ENCODE measurements around the gene SLX4IP. TPM values are rescaled to one million over a fixed set of nuclear protein-coding genes. Genes with fewer than 3 reads are reported as not detected.
A peak's percentile ranks its signal among the peaks of the same experiment; 100 is the strongest.

Gene SLX4IP
- total and polyA plus RNA-seq, 2 of the 13 experiments (the other 11 are each of a cell fraction or from before 2014, with no cell fraction given): 3.6 to 7.3 TPM

DNA sequence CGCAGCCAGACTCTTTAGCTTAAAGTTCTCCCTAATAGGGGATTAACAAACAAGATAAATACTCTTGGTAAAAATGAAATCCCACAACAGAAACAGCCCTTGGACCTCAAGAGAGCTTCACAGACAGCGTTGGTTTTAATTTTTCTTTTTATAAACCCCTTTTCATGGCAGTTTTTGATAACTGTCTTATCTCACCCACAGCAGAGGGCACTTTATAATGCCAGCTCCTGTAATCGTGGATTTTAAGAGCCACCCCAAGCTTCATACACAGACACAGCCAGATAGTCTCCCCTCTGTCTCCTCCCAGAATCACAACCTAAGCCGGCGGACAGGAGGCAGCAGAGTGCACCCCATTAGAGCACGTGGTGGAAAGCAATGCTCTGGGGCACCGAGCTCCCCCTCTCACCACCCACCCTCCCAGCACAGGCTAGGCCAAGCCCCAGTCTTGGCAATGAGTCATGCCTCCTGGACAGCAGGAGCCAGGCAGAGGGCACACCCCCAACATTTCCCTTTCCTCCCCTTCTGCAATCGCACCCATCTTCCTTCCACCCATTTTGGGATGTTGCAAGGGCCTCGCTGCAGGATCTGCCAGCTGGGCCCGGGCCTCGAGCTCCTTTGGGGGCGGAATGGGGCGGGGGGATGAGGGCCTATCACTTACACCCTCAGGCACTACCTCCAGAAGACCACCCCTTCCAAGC lies 236.3 kb downstream of the SLX4IP start (continued):
- TF ChIP-seq E2F1 (CRISPR knock-in tag; IDR thresholded peaks at IDR 0.05): no peak
- TF ChIP-seq RBFOX2 (IDR thresholded peaks at IDR 0.05; ENCODE audit: low read depth, low read length): 0 out of 2 replicates have a peak, but pooled peaks have one; percentile 28
- TF ChIP-seq FOXA1 (IDR thresholded peaks at IDR 0.05): no peak
- TF ChIP-seq FOXA1 (CRISPR knock-in tag; IDR thresholded peaks at IDR 0.05): no peak; the same call in 1 of the 2 replicates
- no peak for TF ChIP-seq FLYWCH1 (CRISPR knock-in tag; IDR thresholded peaks at IDR 0.05)
- peak; percentile 8; the same call in 1 of the 2 replicates for TF ChIP-seq PHF8 (CRISPR knock-in tag; IDR thresholded peaks at IDR 0.05)
- TF ChIP-seq HNRNPK (IDR thresholded peaks at IDR 0.05; ENCODE audit: low read depth, low read length, poor library complexity, severe bottlenecking): no peak
- TF ChIP-seq, protein P1, sequence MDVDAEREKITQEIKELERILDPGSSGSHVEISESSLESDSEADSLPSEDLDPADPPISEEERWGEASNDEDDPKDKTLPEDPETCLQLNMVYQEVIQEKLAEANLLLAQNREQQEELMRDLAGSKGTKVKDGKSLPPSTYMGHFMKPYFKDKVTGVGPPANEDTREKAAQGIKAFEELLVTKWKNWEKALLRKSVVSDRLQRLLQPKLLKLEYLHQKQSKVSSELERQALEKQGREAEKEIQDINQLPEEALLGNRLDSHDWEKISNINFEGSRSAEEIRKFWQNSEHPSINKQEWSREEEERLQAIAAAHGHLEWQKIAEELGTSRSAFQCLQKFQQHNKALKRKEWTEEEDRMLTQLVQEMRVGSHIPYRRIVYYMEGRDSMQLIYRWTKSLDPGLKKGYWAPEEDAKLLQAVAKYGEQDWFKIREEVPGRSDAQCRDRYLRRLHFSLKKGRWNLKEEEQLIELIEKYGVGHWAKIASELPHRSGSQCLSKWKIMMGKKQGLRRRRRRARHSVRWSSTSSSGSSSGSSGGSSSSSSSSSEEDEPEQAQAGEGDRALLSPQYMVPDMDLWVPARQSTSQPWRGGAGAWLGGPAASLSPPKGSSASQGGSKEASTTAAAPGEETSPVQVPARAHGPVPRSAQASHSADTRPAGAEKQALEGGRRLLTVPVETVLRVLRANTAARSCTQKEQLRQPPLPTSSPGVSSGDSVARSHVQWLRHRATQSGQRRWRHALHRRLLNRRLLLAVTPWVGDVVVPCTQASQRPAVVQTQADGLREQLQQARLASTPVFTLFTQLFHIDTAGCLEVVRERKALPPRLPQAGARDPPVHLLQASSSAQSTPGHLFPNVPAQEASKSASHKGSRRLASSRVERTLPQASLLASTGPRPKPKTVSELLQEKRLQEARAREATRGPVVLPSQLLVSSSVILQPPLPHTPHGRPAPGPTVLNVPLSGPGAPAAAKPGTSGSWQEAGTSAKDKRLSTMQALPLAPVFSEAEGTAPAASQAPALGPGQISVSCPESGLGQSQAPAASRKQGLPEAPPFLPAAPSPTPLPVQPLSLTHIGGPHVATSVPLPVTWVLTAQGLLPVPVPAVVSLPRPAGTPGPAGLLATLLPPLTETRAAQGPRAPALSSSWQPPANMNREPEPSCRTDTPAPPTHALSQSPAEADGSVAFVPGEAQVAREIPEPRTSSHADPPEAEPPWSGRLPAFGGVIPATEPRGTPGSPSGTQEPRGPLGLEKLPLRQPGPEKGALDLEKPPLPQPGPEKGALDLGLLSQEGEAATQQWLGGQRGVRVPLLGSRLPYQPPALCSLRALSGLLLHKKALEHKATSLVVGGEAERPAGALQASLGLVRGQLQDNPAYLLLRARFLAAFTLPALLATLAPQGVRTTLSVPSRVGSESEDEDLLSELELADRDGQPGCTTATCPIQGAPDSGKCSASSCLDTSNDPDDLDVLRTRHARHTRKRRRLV (CRISPR knock-in tag; IDR thresholded peaks at IDR 0.05): no peak
- 0 out of 2 replicates have a peak, but pooled peaks have one; percentile 14 for TF ChIP-seq ZNF331 (CRISPR knock-in tag; IDR thresholded peaks at IDR 0.05)
- TF ChIP-seq HDAC2 (CRISPR knock-in tag; IDR thresholded peaks at IDR 0.05): peak; percentile 68
- no peak for TF ChIP-seq ATRX (CRISPR knock-in tag; IDR thresholded peaks at IDR 0.05; ENCODE audit: borderline replicate concordance)
- peak; percentile 68; the same call in 1 of the 2 replicates for TF ChIP-seq ZNF451 (CRISPR knock-in tag; IDR thresholded peaks at IDR 0.05)
- TF ChIP-seq PTBP1 (IDR thresholded peaks at IDR 0.05; ENCODE audit: low read depth, low read length, poor library complexity, severe bottlenecking): no peak
- no peak for TF ChIP-seq SOX6 (IDR thresholded peaks at IDR 0.05)
- TF ChIP-seq SOX6 (CRISPR knock-in tag; IDR thresholded peaks at IDR 0.05): peak; percentile 42; the same call in 1 of the 2 replicates
- TF ChIP-seq POLR2A (IDR thresholded peaks at IDR 0.05; ENCODE audit: insufficient read depth in 1 of 2, low read depth in 2 of 2, low read length in 2 of 2): peak; percentile 50 to 58; a peak in 3 of 4 replicates
- TF ChIP-seq ZNF326 (CRISPR knock-in tag; IDR thresholded peaks at IDR 0.05; ENCODE audit: borderline replicate concordance): no peak
- TF ChIP-seq XBP1 (CRISPR knock-in tag; IDR thresholded peaks at IDR 0.05): no peak
- TF ChIP-seq ZNF552 (CRISPR knock-in tag; IDR thresholded peaks at IDR 0.05; ENCODE audit: borderline replicate concordance): no peak
- TF ChIP-seq ARID5B (CRISPR knock-in tag; IDR thresholded peaks at IDR 0.05): peak; percentile 73
- TF ChIP-seq ZNF143 (CRISPR knock-in tag; IDR thresholded peaks at IDR 0.05): no peak
- peak; percentile 34; the same call in 1 of the 2 replicates for TF ChIP-seq ZFP82 (CRISPR knock-in tag; IDR thresholded peaks at IDR 0.05; ENCODE audit: borderline replicate concordance)
